ENCODE measurements around the gene BRD4.
A peak's percentile ranks its signal among the peaks of the same experiment; 100 is the strongest.

Gene BRD4

GRCh38 chr19:15264061-15264932 is 68.0 kb downstream of the BRD4 start:
- DNase-seq, result peak; percentile 87

GRCh38 chr19:15263361-15263985 is 68.9 kb downstream of the BRD4 start:
- DNase-seq, result no peak

GRCh38 chr19:15262011-15262410 is 70.3 kb downstream of the BRD4 start:
- DNase-seq, result no peak

- no peak for DNase-seq
Observed at GRCh38 chr19:15260939-15261338, 71.4 kb downstream of the BRD4 start.

- DNase-seq, result no peak
Observed at GRCh38 chr19:15259907-15260306, 72.4 kb downstream of the BRD4 start.

GRCh38 chr19:15257782-15258181 is 74.6 kb downstream of the BRD4 start:
- no peak for DNase-seq

GRCh38 chr19:15256708-15257331 is 75.5 kb downstream of the BRD4 start:
- DNase-seq, result no peak

GRCh38 chr19:15255359-15255990 is 76.9 kb downstream of the BRD4 start:
- no peak for DNase-seq

GRCh38 chr19:15254547-15254946 is 77.8 kb downstream of the BRD4 start:
- DNase-seq, result no peak

GRCh38 chr19:15253513-15253912 is 78.8 kb downstream of the BRD4 start:
- no peak for DNase-seq

GRCh38 chr19:15253061-15253460 is 79.3 kb downstream of the BRD4 start:
- DNase-seq, result no peak

- no peak for DNase-seq
Observed at GRCh38 chr19:15252398-15253018, 79.8 kb downstream of the BRD4 start.

- no peak for DNase-seq
Observed at GRCh38 chr19:15251749-15252397, 80.5 kb downstream of the BRD4 start.

- DNase-seq, result no peak
Observed at GRCh38 chr19:15251010-15251748, 81.2 kb downstream of the BRD4 start.

GRCh38 chr19:15250640-15250993 is 81.7 kb downstream of the BRD4 start:
- no peak for DNase-seq

GRCh38 chr19:15249972-15250639 is 82.2 kb downstream of the BRD4 start:
- no peak for DNase-seq

GRCh38 chr19:15249528-15249874 is 82.8 kb downstream of the BRD4 start:
- no peak for DNase-seq

- no peak for DNase-seq
Observed at GRCh38 chr19:15248648-15249527, 83.5 kb downstream of the BRD4 start.

- DNase-seq, result no peak
Observed at GRCh38 chr19:15248106-15248505, 84.2 kb downstream of the BRD4 start.

All from stimulated activated CD8-positive, alpha-beta memory T cell treated with anti-CD3 and anti-CD28 coated beads, Interleukin-4, amount 100 ng/mL, for 48 hours (primary cell).